ENCODE data around the gene NOTCH1.

DNA sequence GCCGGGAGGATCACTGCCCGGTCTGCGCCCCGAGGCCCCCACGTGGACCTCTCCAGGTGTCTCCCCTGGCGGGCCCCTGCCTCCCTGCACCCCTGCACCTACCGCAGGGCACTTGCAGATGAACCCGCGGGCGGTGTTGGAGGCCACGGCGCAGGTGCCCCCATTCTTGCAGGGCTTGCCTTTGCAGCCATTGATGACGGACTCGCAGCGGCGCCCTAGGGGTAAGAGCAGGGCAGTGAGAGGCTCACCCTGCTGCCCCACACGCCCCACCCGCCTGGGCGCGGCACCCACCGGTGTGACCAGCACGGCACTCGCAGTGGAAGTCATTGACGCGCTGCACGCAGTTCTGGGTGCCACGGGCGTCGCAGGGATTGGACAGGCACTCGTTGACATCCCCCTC is 39.4 kb downstream of the NOTCH1 start:
- TF ChIP-seq POLR2AphosphoS5 (IDR thresholded peaks at IDR 0.05; ENCODE audit: borderline replicate concordance, low read depth, low read length), result no peak
- no peak for TF ChIP-seq EZH2 (IDR thresholded peaks at IDR 0.05)

All from SK-N-MC (cell line).